Measurements from ENCODE around the gene SBSN. TPM values are rescaled to one million over a fixed set of nuclear protein-coding genes. Genes with fewer than 3 reads are reported as not detected.

Gene SBSN
- total RNA-seq, 1 donor from 2014 or later = 0.21 TPM

DNA sequence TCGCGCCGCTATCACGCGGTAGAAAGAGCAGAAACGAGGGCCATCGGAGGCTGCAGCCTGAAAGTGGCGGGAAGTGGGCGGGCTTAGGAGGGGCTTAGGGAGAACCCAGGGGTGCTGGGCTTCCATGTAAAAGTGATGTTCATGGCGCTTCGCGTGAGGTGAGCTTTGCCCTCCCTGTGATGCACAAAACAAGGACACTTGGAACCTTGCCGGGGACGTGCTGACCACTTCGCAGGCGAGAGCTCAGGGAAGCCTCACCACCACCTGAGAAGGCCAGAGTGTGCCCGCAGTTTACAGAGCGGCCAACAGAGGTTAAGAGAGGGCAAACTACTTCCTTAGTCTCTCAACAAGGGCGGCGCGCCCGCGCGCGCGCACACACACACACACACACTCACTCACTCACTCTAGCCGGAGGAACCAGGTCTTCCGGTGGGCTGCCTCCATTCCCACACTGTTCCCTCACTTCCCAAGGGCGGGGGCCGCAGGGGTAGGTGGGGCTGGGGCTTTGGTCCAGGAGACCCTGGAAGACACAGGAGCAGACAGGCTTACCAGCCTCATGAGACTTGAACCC, 5.8 kb upstream of the SBSN start:
- Mint-ChIP-seq H3K27ac (ENCODE audit: unreplicated experiment) (no peak overlapping the region), H3K4me3 (no peak overlapping the region), H3K36me3 (ENCODE audit: low read depth) (no peaks in the 10 kb centered on the region), H3K4me1 (no peaks in the 10 kb centered on the region), H3K27me3 (ENCODE audit: low read depth) (no peaks in the 10 kb centered on the region), H3K9me3 (no peaks in the 10 kb centered on the region)
- TF ChIP-seq, protein P1, sequence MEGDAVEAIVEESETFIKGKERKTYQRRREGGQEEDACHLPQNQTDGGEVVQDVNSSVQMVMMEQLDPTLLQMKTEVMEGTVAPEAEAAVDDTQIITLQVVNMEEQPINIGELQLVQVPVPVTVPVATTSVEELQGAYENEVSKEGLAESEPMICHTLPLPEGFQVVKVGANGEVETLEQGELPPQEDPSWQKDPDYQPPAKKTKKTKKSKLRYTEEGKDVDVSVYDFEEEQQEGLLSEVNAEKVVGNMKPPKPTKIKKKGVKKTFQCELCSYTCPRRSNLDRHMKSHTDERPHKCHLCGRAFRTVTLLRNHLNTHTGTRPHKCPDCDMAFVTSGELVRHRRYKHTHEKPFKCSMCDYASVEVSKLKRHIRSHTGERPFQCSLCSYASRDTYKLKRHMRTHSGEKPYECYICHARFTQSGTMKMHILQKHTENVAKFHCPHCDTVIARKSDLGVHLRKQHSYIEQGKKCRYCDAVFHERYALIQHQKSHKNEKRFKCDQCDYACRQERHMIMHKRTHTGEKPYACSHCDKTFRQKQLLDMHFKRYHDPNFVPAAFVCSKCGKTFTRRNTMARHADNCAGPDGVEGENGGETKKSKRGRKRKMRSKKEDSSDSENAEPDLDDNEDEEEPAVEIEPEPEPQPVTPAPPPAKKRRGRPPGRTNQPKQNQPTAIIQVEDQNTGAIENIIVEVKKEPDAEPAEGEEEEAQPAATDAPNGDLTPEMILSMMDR (conservative IDR thresholded peaks at IDR 0.05) = no peak
- no peak for DNase-seq (ENCODE audit: low read depth, low spot score)

DNA sequence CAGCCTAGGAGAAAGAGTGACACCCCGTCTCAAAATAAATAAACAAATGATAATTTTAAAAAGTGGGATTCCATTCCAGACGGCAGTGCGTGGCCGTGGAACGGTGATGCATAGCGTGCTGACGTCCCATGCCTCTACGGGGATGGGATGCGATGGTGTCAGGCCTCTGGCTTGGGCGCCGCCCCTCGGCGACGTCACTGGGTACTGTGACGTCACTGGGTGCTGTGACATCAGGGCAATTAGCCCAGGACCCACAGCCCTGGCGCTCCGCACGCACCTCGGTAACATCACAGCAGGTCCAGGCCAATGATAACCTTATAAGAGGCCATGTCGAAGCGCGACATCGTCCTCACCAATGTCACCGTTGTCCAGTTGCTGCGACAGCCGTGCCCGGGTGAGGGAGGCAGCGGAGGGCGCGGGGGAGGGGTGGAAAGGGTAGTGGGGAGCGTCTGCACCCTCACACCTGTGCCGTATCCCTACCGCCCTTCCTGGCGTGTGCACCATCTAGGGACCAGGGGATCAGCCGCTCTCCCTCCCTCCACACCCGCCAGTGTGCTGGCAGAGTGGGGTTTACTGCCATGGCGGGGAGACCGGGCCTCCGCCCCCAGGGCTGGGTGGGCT, 5.2 kb upstream of the SBSN start, which contains the start of gene GAPDHS:
Gene GAPDHS (plus strand): TSS at position 256 of the 621 bp plus-strand sequence. CDS start 72 bp downstream, at position 328.
- Mint-ChIP-seq H3K9me3 (no peaks in the 10 kb centered on the region), H3K36me3 (ENCODE audit: low read depth) (no peaks in the 10 kb centered on the region), H3K4me3 (no peak within 1 kb of the TSS), H3K4me1 (no peaks in the 10 kb centered on the region), H3K27me3 (ENCODE audit: low read depth) (no peaks in the 10 kb centered on the region), H3K27ac (ENCODE audit: unreplicated experiment) (no peak within 1 kb of the TSS)
- no peak for DNase-seq (ENCODE audit: low read depth, low spot score)
- TF ChIP-seq, protein P1 (conservative IDR thresholded peaks at IDR 0.05) = no peak

GRCh38 chr19:35531291-35531690, 3.2 kb upstream of the SBSN start:
- Mint-ChIP-seq H3K4me3 (no peak overlapping the region), H3K27ac (ENCODE audit: unreplicated experiment) (no peak overlapping the region), H3K4me1 (no peaks in the 10 kb centered on the region), H3K9me3 (no peaks in the 10 kb centered on the region), H3K36me3 (ENCODE audit: low read depth) (no peaks in the 10 kb centered on the region), H3K27me3 (ENCODE audit: low read depth) (no peaks in the 10 kb centered on the region)
- TF ChIP-seq, protein P1 (conservative IDR thresholded peaks at IDR 0.05) = no peak
- no peak for DNase-seq (ENCODE audit: low read depth, low spot score)

GRCh38 chr19:35529241-35530218, 1.4 kb upstream of the SBSN start:
- peaks cover 2% of the 10 kb centered on the region for H3K27me3 Mint-ChIP-seq (ENCODE audit: low read depth)
- no peak overlapping the region for H3K4me3 Mint-ChIP-seq
- no peaks in the 10 kb centered on the region for H3K36me3 Mint-ChIP-seq (ENCODE audit: low read depth)
- H3K27ac Mint-ChIP-seq (ENCODE audit: unreplicated experiment) = no peak overlapping the region
- H3K4me1 Mint-ChIP-seq = peaks cover under 1% of the 10 kb centered on the region
- TF ChIP-seq, protein P1 (conservative IDR thresholded peaks at IDR 0.05) = no peak
- DNase-seq (ENCODE audit: low read depth, low spot score) = no peak
- no peaks in the 10 kb centered on the region for H3K9me3 Mint-ChIP-seq

DNA sequence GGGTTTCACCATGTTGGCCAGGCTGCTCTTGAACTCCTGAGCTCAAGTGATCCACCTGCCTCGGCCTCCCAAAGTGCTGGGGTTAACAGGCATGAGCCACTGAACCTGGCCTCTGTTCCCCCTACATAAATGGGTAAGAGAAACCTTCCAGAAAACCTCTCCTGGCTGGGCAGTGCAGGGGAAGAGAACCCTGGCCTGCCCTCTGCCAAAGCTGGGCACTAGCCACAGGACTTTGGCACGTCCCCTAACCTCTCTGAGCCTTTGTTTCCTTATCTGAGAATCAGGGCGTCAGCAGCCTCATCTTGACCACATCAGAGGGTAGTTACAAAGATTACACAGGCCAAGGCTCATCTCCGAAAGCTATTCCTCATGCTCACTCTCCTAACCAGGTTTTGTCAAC, 2.2 kb downstream of the SBSN start:
- DNase-seq (ENCODE audit: low read depth, low spot score) = no peak
- Mint-ChIP-seq H3K27ac (ENCODE audit: unreplicated experiment) (no peak overlapping the region), H3K4me1 (peaks cover 18% of the 10 kb centered on the region), H3K4me3 (no peak overlapping the region), H3K9me3 (no peaks in the 10 kb centered on the region), H3K27me3 (ENCODE audit: low read depth) (peaks cover 2% of the 10 kb centered on the region), H3K36me3 (ENCODE audit: low read depth) (no peaks in the 10 kb centered on the region)
- TF ChIP-seq, protein P1 (conservative IDR thresholded peaks at IDR 0.05) = no peak

Measured in neural crest cell (in vitro differentiated cells).